WTC11 (cell line): ENCODE data around the gene MEF2B. TPM values are rescaled to one million over a fixed set of nuclear protein-coding genes. Genes with fewer than 3 reads are reported as not detected.

Source experiments
- ATAC-seq: fragments of 200-7000 bp; cut with Tn5 transposase; 2 replicates; pipeline ENCODE4 v1.10.0; 2021; ENCODE audit warnings: mild to moderate bottlenecking, moderate library complexity
- CTCF ChIA-PET: fragments of 300-600 bp; sonication (Branson Sonifier 250); formaldehyde crosslinking; loops from one replicate; lab custom pipeline; 2021; ENCODE audit warnings: antibody characterized with exemption; lab: Charles Lee
- POLR2A ChIA-PET: fragments of 350-600 bp; sonication (Branson Sonifier 250); formaldehyde crosslinking; loops from one replicate; lab custom pipeline; 2021; ENCODE audit warnings: antibody characterized with exemption; lab: Charles Lee
- DNase-seq: peaks from one replicate; pipeline ENCODE4 v3.0.0; 2021; ENCODE audit warnings: low spot score
- H3K27ac Mint-ChIP-seq: 2 replicates; pipeline ENCODE4 v1.8.0; 2021; ENCODE audit warnings: mixed read lengths
- H3K27me3 Mint-ChIP-seq: 2 replicates; pipeline ENCODE4 v1.8.0; 2021; ENCODE audit warnings: low read depth, mild to moderate bottlenecking, moderate library complexity, mixed read lengths
- H3K36me3 Mint-ChIP-seq: 2 replicates; pipeline ENCODE4 v1.8.0; 2021; ENCODE audit warnings: mixed read lengths
- H3K4me1 Mint-ChIP-seq: 2 replicates; pipeline ENCODE4 v1.8.0; 2022; ENCODE audit warnings: mixed read lengths
- H3K4me3 Mint-ChIP-seq: 2 replicates; pipeline ENCODE4 v1.8.0; 2021; ENCODE audit warnings: mild to moderate bottlenecking, moderate library complexity, mixed read lengths
- H3K9me3 Mint-ChIP-seq: 2 replicates; pipeline ENCODE4 v1.8.0; 2021; ENCODE audit warnings: mixed read lengths
- AFF4 ChIP-seq: sonication (generic); formaldehyde crosslinking; IDR thresholded peaks from 2 replicates; pipeline ENCODE4 v1.8.1; 2023; ENCODE audit warnings: mild to moderate bottlenecking, missing genetic modification reagents, borderline replicate concordance
- ATF6 ChIP-seq: sonication (generic); formaldehyde crosslinking; IDR thresholded peaks from 2 replicates; pipeline ENCODE4 v1.8.1; 2023; ENCODE audit warnings: mild to moderate bottlenecking, missing genetic modification reagents
- CTCF ChIP-seq: fragments of 200-600 bp; IDR thresholded peaks from 2 replicates; pipeline ENCODE4 v1.8.0; 2022; ENCODE audit warnings: antibody characterized with exemption
- E2F1 ChIP-seq: sonication (generic); formaldehyde crosslinking; IDR thresholded peaks from 2 replicates; pipeline ENCODE4 v1.8.0; 2022; ENCODE audit warnings: mild to moderate bottlenecking, missing genetic modification reagents
- ESRRA ChIP-seq: sonication (generic); formaldehyde crosslinking; IDR thresholded peaks from 2 replicates; pipeline ENCODE4 v1.8.1; 2022; ENCODE audit warnings: mild to moderate bottlenecking, missing genetic modification reagents, borderline replicate concordance
- ETV6 ChIP-seq: sonication (generic); formaldehyde crosslinking; IDR thresholded peaks from 2 replicates; pipeline ENCODE4 v1.8.1; 2022; ENCODE audit warnings: mild to moderate bottlenecking, missing genetic modification reagents
- FOXJ3 ChIP-seq: sonication (generic); formaldehyde crosslinking; IDR thresholded peaks from 2 replicates; pipeline ENCODE4 v1.9.0; 2021; ENCODE audit warnings: missing genetic modification reagents, mild to moderate bottlenecking, borderline replicate concordance
- KAT7 ChIP-seq: sonication (generic); formaldehyde crosslinking; IDR thresholded peaks from 2 replicates; pipeline ENCODE4 v1.8.1; 2023; ENCODE audit warnings: missing genetic modification reagents, mild to moderate bottlenecking, borderline replicate concordance
- MYBL2 ChIP-seq: sonication (generic); formaldehyde crosslinking; IDR thresholded peaks from 2 replicates; pipeline ENCODE4 v1.8.1; 2023; ENCODE audit warnings: mild to moderate bottlenecking, moderate library complexity, missing genetic modification reagents
- NR1H2 ChIP-seq: sonication (generic); formaldehyde crosslinking; IDR thresholded peaks from 2 replicates; pipeline ENCODE4 v1.9.0; 2021; ENCODE audit warnings: mild to moderate bottlenecking, moderate library complexity, missing genetic modification reagents
- RORB ChIP-seq: fragments of 250-450 bp; sonication (Bioruptor Pico); IDR thresholded peaks from 2 replicates; pipeline ENCODE4 v1.9.0; 2021; ENCODE audit warnings: mild to moderate bottlenecking
- SMAD4 ChIP-seq: sonication (generic); formaldehyde crosslinking; IDR thresholded peaks from 2 replicates; pipeline ENCODE4 v1.8.0; 2022; ENCODE audit warnings: mild to moderate bottlenecking, missing genetic modification reagents
- SOX15 ChIP-seq: fragments of 250-450 bp; sonication (Bioruptor Pico); IDR thresholded peaks from 2 replicates; pipeline ENCODE4 v1.9.0; 2021; ENCODE audit warnings: mild to moderate bottlenecking
- TCF7 ChIP-seq: sonication (generic); formaldehyde crosslinking; IDR thresholded peaks from 2 replicates; pipeline ENCODE4 v1.8.0; 2022; ENCODE audit warnings: mild to moderate bottlenecking, low read depth, missing genetic modification reagents, moderate library complexity
- ZNF121 ChIP-seq: sonication (generic); formaldehyde crosslinking; IDR thresholded peaks from 2 replicates; pipeline ENCODE4 v1.8.0; 2023; ENCODE audit warnings: missing genetic modification reagents
- ZNF232 ChIP-seq: sonication (generic); formaldehyde crosslinking; IDR thresholded peaks from 2 replicates; pipeline ENCODE4 v1.8.0; 2022; ENCODE audit warnings: mild to moderate bottlenecking, missing genetic modification reagents
- ZNF281 ChIP-seq: sonication (generic); formaldehyde crosslinking; IDR thresholded peaks from 2 replicates; pipeline ENCODE4 v1.8.0; 2023; ENCODE audit warnings: mild to moderate bottlenecking, missing genetic modification reagents
- ZNF396 ChIP-seq: fragments of 250-450 bp; sonication (Bioruptor Pico); IDR thresholded peaks from 2 replicates; pipeline ENCODE4 v1.8.0; 2021; ENCODE audit warnings: mild to moderate bottlenecking, moderate library complexity, borderline replicate concordance
- ZNF416 ChIP-seq: fragments of 250-450 bp; sonication (Bioruptor Pico); IDR thresholded peaks from 2 replicates; pipeline ENCODE4 v1.9.0; 2021; ENCODE audit warnings: mild to moderate bottlenecking, inconsistent platforms
- total RNA-seq: library from RNA; stranded (reverse); gene quantifications from 3 replicates; pipeline ENCODE4 v1.2.3, GENCODE V29; 2021
- TF ChIP-seq, protein P1 (sequence below): fragments of 250-450 bp; sonication (Bioruptor Pico); IDR thresholded peaks from 2 replicates; pipeline ENCODE4 v1.9.0; 2021; ENCODE audit warnings: mild to moderate bottlenecking
- TF ChIP-seq, protein P2 (sequence below): sonication (generic); formaldehyde crosslinking; IDR thresholded peaks from 2 replicates; pipeline ENCODE4 v1.8.1; 2022; ENCODE audit warnings: low read depth, missing genetic modification reagents, borderline replicate concordance
- TF ChIP-seq, protein P3 (sequence below): sonication (generic); formaldehyde crosslinking; IDR thresholded peaks from 2 replicates; pipeline ENCODE4 v1.8.1; 2023; ENCODE audit warnings: mild to moderate bottlenecking, missing genetic modification reagents, moderate library complexity

MEF2B gene
- total RNA-seq, 1 experiment from 2014 or later = 1.7 TPM

DNA sequence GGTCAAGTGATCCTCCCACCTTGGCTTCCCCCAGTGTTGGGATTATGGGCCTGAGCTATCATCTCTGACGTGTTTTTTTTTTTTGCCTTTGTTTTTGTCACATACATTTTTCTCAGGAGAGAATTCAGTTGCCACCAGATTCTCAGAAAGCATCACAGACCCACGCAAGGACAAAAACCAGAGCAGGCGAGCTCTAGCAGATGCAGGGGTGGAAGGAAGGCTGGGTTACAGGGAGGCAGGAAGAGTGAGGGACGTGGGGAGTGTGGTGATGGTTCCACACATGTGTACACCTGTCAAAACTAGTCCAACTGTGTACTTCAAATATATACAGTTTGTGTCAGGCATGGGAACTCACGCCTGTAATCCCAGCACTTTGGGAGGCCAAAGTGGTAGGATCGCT, 36.1 kb downstream of the MEF2B start:
- ChIA-PET CTCF (interaction anchor here (1.3 to 1.8 kb wide), 4 partner anchors 14 to 71 kb away, joined by 3 to 8 read pairs (median 4); no protein-coding TSS in a partner anchor), POLR2A (no interaction called here)
- Mint-ChIP-seq H3K27me3 (peaks cover 19% of the 10 kb centered on the region), H3K4me3 (no peak overlapping the region), H3K4me1 (peaks cover 18% of the 10 kb centered on the region), H3K27ac (no peak overlapping the region), H3K9me3 (peaks cover 12% of the 10 kb centered on the region), H3K36me3 (peaks cover 27% of the 10 kb centered on the region)
- no peak for TF ChIP-seq SMAD4 (CRISPR knock-in tag)
- no peak for TF ChIP-seq ZNF121
- TF ChIP-seq ETV6 (CRISPR knock-in tag) = no peak
- no peak for TF ChIP-seq ZNF416 (CRISPR knock-in tag)
- no peak for TF ChIP-seq ZNF232 (CRISPR knock-in tag)
- TF ChIP-seq, protein P1, sequence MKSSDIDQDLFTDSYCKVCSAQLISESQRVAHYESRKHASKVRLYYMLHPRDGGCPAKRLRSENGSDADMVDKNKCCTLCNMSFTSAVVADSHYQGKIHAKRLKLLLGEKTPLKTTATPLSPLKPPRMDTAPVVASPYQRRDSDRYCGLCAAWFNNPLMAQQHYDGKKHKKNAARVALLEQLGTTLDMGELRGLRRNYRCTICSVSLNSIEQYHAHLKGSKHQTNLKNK (CRISPR knock-in tag) = no peak
- TF ChIP-seq MYBL2 = no peak
- TF ChIP-seq NR1H2 = no peak
- TF ChIP-seq CTCF = no peak
- no peak for TF ChIP-seq ZNF396 (CRISPR knock-in tag)
- no peak for DNase-seq
- no peak for ATAC-seq

- peaks cover 15% of the 10 kb centered on the region for H3K4me1 Mint-ChIP-seq
- ChIA-PET POLR2A (no interaction called here), CTCF (no interaction called here)
- no peak overlapping the region for H3K4me3 Mint-ChIP-seq
- peaks cover 9% of the 10 kb centered on the region for H3K9me3 Mint-ChIP-seq
- no peak for DNase-seq
- peaks cover 28% of the 10 kb centered on the region for H3K36me3 Mint-ChIP-seq
- no peak overlapping the region for H3K27ac Mint-ChIP-seq
- no peak for ATAC-seq
- H3K27me3 Mint-ChIP-seq = peaks cover 15% of the 10 kb centered on the region
- TF ChIP-seq ESRRA (CRISPR knock-in tag) = no peak
- no peak for TF ChIP-seq ATF6 (CRISPR knock-in tag)
- no peak for TF ChIP-seq SOX15 (CRISPR knock-in tag)
- no peak for TF ChIP-seq AFF4 (CRISPR knock-in tag)
- no peak for TF ChIP-seq ZNF232 (CRISPR knock-in tag)
- TF ChIP-seq, protein P2, sequence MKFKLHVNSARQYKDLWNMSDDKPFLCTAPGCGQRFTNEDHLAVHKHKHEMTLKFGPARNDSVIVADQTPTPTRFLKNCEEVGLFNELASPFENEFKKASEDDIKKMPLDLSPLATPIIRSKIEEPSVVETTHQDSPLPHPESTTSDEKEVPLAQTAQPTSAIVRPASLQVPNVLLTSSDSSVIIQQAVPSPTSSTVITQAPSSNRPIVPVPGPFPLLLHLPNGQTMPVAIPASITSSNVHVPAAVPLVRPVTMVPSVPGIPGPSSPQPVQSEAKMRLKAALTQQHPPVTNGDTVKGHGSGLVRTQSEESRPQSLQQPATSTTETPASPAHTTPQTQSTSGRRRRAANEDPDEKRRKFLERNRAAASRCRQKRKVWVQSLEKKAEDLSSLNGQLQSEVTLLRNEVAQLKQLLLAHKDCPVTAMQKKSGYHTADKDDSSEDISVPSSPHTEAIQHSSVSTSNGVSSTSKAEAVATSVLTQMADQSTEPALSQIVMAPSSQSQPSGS (CRISPR knock-in tag) = no peak
- TF ChIP-seq KAT7 = no peak
- TF ChIP-seq TCF7 (CRISPR knock-in tag) = no peak
- TF ChIP-seq E2F1 = no peak
- no peak for TF ChIP-seq ZNF281 (CRISPR knock-in tag)
- no peak for TF ChIP-seq FOXJ3 (CRISPR knock-in tag)
- TF ChIP-seq, protein P3, sequence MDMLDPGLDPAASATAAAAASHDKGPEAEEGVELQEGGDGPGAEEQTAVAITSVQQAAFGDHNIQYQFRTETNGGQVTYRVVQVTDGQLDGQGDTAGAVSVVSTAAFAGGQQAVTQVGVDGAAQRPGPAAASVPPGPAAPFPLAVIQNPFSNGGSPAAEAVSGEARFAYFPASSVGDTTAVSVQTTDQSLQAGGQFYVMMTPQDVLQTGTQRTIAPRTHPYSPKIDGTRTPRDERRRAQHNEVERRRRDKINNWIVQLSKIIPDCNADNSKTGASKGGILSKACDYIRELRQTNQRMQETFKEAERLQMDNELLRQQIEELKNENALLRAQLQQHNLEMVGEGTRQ (CRISPR knock-in tag) = no peak
- no peak for TF ChIP-seq ZNF396 (CRISPR knock-in tag)
- TF ChIP-seq RORB (CRISPR knock-in tag) = no peak
These were observed 37.2 kb downstream of the MEF2B start for GRCh38 chr19:19132912-19133311.
